SK-N-SH treated with all-trans-retinoic acid at 6 μM for 48 hours (cell line): ENCODE data around the gene CFAP61.

Source experiments
- ARNTL ChIP-seq: fragments of 450-650 bp; formaldehyde crosslinking; IDR thresholded peaks from 2 replicates; pipeline ENCODE4 v1.5.0; 2020; ENCODE audit warnings: low read depth, mild to moderate bottlenecking, moderate library complexity, borderline replicate concordance
- BACH2 ChIP-seq: fragments of 250-450 bp; sonication (Bioruptor Pico); IDR thresholded peaks from 2 replicates; pipeline ENCODE4 v1.9.0; 2021; ENCODE audit warnings: mild to moderate bottlenecking, borderline replicate concordance
- CREB5 ChIP-seq: fragments of 250-450 bp; sonication (Bioruptor Pico); IDR thresholded peaks from 2 replicates; pipeline ENCODE4 v1.5.1; 2020; ENCODE audit warnings: low read depth, mild to moderate bottlenecking, moderate library complexity
- CSDC2 ChIP-seq: fragments of 250-450 bp; sonication (Bioruptor Pico); IDR thresholded peaks from 2 replicates; pipeline ENCODE4 v1.5.0; 2020; ENCODE audit warnings: mild to moderate bottlenecking, moderate library complexity
- ESRRG ChIP-seq: fragments of 250-450 bp; sonication (Bioruptor Pico); IDR thresholded peaks from 2 replicates; pipeline ENCODE4 v1.6.1; 2021; ENCODE audit warnings: mild to moderate bottlenecking
- ISL1 ChIP-seq: fragments of 250-450 bp; sonication (Bioruptor Pico); IDR thresholded peaks from 2 replicates; pipeline ENCODE4 v2.1.2; 2022; ENCODE audit warnings: mild to moderate bottlenecking, moderate library complexity
- PPARA ChIP-seq: fragments of 250-450 bp; sonication (Bioruptor Pico); IDR thresholded peaks from 2 replicates; pipeline ENCODE4 v1.5.0; 2020; ENCODE audit warnings: mild to moderate bottlenecking, borderline replicate concordance
- RARB ChIP-seq: fragments of 250-450 bp; sonication (Bioruptor Pico); IDR thresholded peaks from 2 replicates; pipeline ENCODE4 v1.8.0; 2021; ENCODE audit warnings: mild to moderate bottlenecking, moderate library complexity
- TCF4 ChIP-seq: fragments of 250-450 bp; sonication (Bioruptor Pico); IDR thresholded peaks from 2 replicates; pipeline ENCODE4 v1.8.0; 2021; ENCODE audit warnings: mild to moderate bottlenecking, moderate library complexity, borderline replicate concordance
- ZC3H10 ChIP-seq: fragments of 250-450 bp; sonication (Bioruptor Pico); IDR thresholded peaks from 2 replicates; pipeline ENCODE4 v1.5.1; 2021; ENCODE audit warnings: mild to moderate bottlenecking, moderate library complexity
- ZFP3 ChIP-seq: fragments of 250-450 bp; sonication (Bioruptor Pico); IDR thresholded peaks from 2 replicates; pipeline ENCODE4 v1.5.0; 2020; ENCODE audit warnings: mild to moderate bottlenecking, moderate library complexity
- ZFP30 ChIP-seq: fragments of 450-650 bp; formaldehyde crosslinking; IDR thresholded peaks from 2 replicates; pipeline ENCODE4 v1.5.0; 2022; ENCODE audit warnings: mild to moderate bottlenecking, moderate library complexity
- TF ChIP-seq, protein P1 (sequence below): fragments of 250-450 bp; sonication (Bioruptor Pico); IDR thresholded peaks from 2 replicates; pipeline ENCODE4 v1.5.1; 2021; ENCODE audit warnings: mild to moderate bottlenecking, moderate library complexity
- TF ChIP-seq, protein P2 (sequence below): fragments of 250-450 bp; sonication (Bioruptor Pico); IDR thresholded peaks from 2 replicates; pipeline ENCODE4 v1.8.0; 2020; ENCODE audit warnings: mild to moderate bottlenecking, moderate library complexity, borderline replicate concordance

DNA sequence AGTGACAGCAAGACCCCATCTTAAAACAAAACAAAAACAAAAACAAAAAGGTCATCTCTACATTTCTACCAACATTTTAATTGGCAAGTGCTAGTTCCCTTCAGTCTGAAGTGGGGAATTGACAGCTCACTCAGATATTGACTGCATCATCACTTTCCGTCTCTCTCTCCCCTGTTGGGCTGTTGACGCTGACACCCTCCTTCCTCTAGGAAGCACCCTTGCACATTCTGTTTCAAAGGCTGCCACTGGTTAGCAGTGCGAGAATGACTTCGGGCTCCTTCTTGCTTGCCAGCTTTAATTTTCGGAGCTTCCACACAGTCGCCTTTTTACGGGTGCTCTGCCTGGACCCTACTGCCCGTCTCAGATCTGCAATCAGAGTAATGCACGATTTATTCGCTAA, 218.9 kb downstream of the CFAP61 start:
- no peak for TF ChIP-seq ZFP30 (CRISPR knock-in tag)
- TF ChIP-seq TCF4 (CRISPR knock-in tag) = no peak
- TF ChIP-seq CREB5 (CRISPR knock-in tag) = no peak
- no peak for TF ChIP-seq ZFP3 (CRISPR knock-in tag)
- no peak for TF ChIP-seq ARNTL
- TF ChIP-seq CSDC2 (CRISPR knock-in tag) = no peak
- TF ChIP-seq BACH2 (CRISPR knock-in tag) = no peak
- TF ChIP-seq ESRRG (CRISPR knock-in tag) = no peak
- no peak for TF ChIP-seq RARB
- no peak for TF ChIP-seq ZC3H10 (CRISPR knock-in tag)
- no peak for TF ChIP-seq PPARA (CRISPR knock-in tag)
- no peak for TF ChIP-seq ISL1 (CRISPR knock-in tag)
- TF ChIP-seq, protein P1, sequence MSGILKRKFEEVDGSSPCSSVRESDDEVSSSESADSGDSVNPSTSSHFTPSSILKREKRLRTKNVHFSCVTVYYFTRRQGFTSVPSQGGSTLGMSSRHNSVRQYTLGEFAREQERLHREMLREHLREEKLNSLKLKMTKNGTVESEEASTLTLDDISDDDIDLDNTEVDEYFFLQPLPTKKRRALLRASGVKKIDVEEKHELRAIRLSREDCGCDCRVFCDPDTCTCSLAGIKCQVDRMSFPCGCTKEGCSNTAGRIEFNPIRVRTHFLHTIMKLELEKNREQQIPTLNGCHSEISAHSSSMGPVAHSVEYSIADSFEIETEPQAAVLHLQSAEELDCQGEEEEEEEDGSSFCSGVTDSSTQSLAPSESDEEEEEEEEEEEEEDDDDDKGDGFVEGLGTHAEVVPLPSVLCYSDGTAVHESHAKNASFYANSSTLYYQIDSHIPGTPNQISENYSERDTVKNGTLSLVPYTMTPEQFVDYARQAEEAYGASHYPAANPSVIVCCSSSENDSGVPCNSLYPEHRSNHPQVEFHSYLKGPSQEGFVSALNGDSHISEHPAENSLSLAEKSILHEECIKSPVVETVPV (CRISPR knock-in tag) = no peak
- TF ChIP-seq, protein P2, sequence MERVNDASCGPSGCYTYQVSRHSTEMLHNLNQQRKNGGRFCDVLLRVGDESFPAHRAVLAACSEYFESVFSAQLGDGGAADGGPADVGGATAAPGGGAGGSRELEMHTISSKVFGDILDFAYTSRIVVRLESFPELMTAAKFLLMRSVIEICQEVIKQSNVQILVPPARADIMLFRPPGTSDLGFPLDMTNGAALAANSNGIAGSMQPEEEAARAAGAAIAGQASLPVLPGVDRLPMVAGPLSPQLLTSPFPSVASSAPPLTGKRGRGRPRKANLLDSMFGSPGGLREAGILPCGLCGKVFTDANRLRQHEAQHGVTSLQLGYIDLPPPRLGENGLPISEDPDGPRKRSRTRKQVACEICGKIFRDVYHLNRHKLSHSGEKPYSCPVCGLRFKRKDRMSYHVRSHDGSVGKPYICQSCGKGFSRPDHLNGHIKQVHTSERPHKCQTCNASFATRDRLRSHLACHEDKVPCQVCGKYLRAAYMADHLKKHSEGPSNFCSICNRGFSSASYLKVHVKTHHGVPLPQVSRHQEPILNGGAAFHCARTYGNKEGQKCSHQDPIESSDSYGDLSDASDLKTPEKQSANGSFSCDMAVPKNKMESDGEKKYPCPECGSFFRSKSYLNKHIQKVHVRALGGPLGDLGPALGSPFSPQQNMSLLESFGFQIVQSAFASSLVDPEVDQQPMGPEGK (CRISPR knock-in tag) = no peak
